ENCODE data around the gene SOWAHC.
"Not testable (repeated sequence)": the region's sequence is repeated elsewhere in the genome, so short reads cannot be mapped to it uniquely, and the experiment has no call there.

The SOWAHC gene

GRCh38 chr2:109615637-109616144 lies 1.5 kb downstream of the SOWAHC start:
- no peak for DNase-seq (ENCODE audit: low read depth, low spot score)

- DNase-seq (ENCODE audit: low read depth, low spot score), result no peak
Observed at GRCh38 chr2:109616184-109616583, 2.0 kb downstream of the SOWAHC start.

- no peak for DNase-seq (ENCODE audit: low read depth, low spot score)
Observed at GRCh38 chr2:109619032-109619615, 5.0 kb downstream of the SOWAHC start.

GRCh38 chr2:109623297-109623696 lies 9.1 kb downstream of the SOWAHC start:
- DNase-seq (ENCODE audit: low read depth, low spot score), result no peak

- no peak for DNase-seq (ENCODE audit: low read depth, low spot score)
Observed at GRCh38 chr2:109623923-109624322, 9.8 kb downstream of the SOWAHC start.

GRCh38 chr2:109624339-109624738 lies 10.2 kb downstream of the SOWAHC start:
- no peak for DNase-seq (ENCODE audit: low read depth, low spot score)

- not testable (repeated sequence) for DNase-seq (ENCODE audit: low read depth, low spot score)
Observed at GRCh38 chr2:109628321-109628720, 14.2 kb downstream of the SOWAHC start.

- no peak for DNase-seq (ENCODE audit: low read depth, low spot score)
Observed at GRCh38 chr2:109629867-109630266, 15.7 kb downstream of the SOWAHC start.

GRCh38 chr2:109630441-109631430 lies 16.6 kb downstream of the SOWAHC start:
- DNase-seq (ENCODE audit: low read depth, low spot score), result no peak

GRCh38 chr2:109631741-109632140 lies 17.6 kb downstream of the SOWAHC start:
- no peak for DNase-seq (ENCODE audit: low read depth, low spot score)

GRCh38 chr2:109632158-109632789 lies 18.1 kb downstream of the SOWAHC start:
- no peak for DNase-seq (ENCODE audit: low read depth, low spot score)

- DNase-seq (ENCODE audit: low read depth, low spot score), result no peak
Observed at GRCh38 chr2:109633284-109633961, 19.3 kb downstream of the SOWAHC start.

GRCh38 chr2:109635426-109636304 lies 21.5 kb downstream of the SOWAHC start:
- no peak for DNase-seq (ENCODE audit: low read depth, low spot score)

- no peak for DNase-seq (ENCODE audit: low read depth, low spot score)
Observed at GRCh38 chr2:109636317-109636716, 22.2 kb downstream of the SOWAHC start.

- no peak for DNase-seq (ENCODE audit: low read depth, low spot score)
Observed at GRCh38 chr2:109637749-109638570, 23.8 kb downstream of the SOWAHC start.

GRCh38 chr2:109638795-109639194 lies 24.6 kb downstream of the SOWAHC start:
- no peak for DNase-seq (ENCODE audit: low read depth, low spot score)

GRCh38 chr2:109640000-109640399 lies 25.8 kb downstream of the SOWAHC start:
- DNase-seq (ENCODE audit: low read depth, low spot score), result not testable (repeated sequence)

GRCh38 chr2:109644571-109645275 lies 30.6 kb downstream of the SOWAHC start:
- DNase-seq (ENCODE audit: low read depth, low spot score), result no peak
